ENCODE results near the gene LRP1B.

GRCh38 chr2:140234116-140234515 lies 1896.7 kb downstream of the LRP1B start:
- TF ChIP-seq CTCF (IDR thresholded peaks at IDR 0.05), result no peak
- no peak for TF ChIP-seq POLR2A (IDR thresholded peaks at IDR 0.05)
